Body of pancreas (tissue), 4 donors: ENCODE data around the gene TMEM14C.

Experiments
- CTCF ChIP-seq, 7 experiments: fragments of 450-650 bp in 4 of 7; fragments of 200-600 bp in 3 of 7; sonication (generic) in 3 of 7; IDR thresholded peaks; one replicate each; pipeline ENCODE4 v1.5.1; 2016 to 2019; ENCODE audit warnings: antibody characterized with exemption in 7 of 7
- POLR2A ChIP-seq, 3 donors: fragments of 450-650 bp; IDR thresholded peaks; one replicate each; pipeline ENCODE4 v1.6.1; 2016; ENCODE audit warnings: antibody characterized with exemption in 3 of 3, mild to moderate bottlenecking in 2 of 3

GRCh38 chr6:10725044-10725443 is 2.2 kb downstream of the TMEM14C start:
- TF ChIP-seq CTCF (IDR thresholded peaks at IDR 0.05): no peak
- TF ChIP-seq POLR2A (IDR thresholded peaks at IDR 0.05): no peak
